GM18498 (cell line): ENCODE measurements around the gene EARS2.
"Not testable (repeated sequence)": the region's sequence is repeated elsewhere in the genome, so short reads cannot be mapped to it uniquely, and the experiment has no call there.

Source experiments
- ATAC-seq: cut with Tn5 transposase; IDR thresholded peaks from one replicate; pipeline ENCODE4 v1.9.1; 2021; ENCODE audit warnings: mild to moderate bottlenecking, moderate library complexity; ENCODE audit not compliant: unreplicated experiment

The EARS2 gene

GRCh38 chr16:23528644-23529310 lies 28.4 kb downstream of the EARS2 start:
- ATAC-seq, result no peak

- ATAC-seq, result no peak
Measured at GRCh38 chr16:23527961-23528643, 29.0 kb downstream of the EARS2 start.

- no peak for ATAC-seq
Measured at GRCh38 chr16:23524886-23525285, 32.3 kb downstream of the EARS2 start.

- no peak for ATAC-seq
Measured at GRCh38 chr16:23523876-23524385, 33.2 kb downstream of the EARS2 start.

- ATAC-seq, result no peak
Measured at GRCh38 chr16:23523321-23523720, 33.8 kb downstream of the EARS2 start.

- no peak for ATAC-seq
Measured at GRCh38 chr16:23521965-23522364, 35.2 kb downstream of the EARS2 start.

GRCh38 chr16:23521037-23521743 lies 36.0 kb downstream of the EARS2 start:
- ATAC-seq, result no peak

- no peak for ATAC-seq
Measured at GRCh38 chr16:23520500-23520899, 36.6 kb downstream of the EARS2 start.

- ATAC-seq, result no peak
Measured at GRCh38 chr16:23519282-23519681, 37.9 kb downstream of the EARS2 start.

- ATAC-seq, result peak; percentile 63
Measured at GRCh38 chr16:23518435-23518891, 38.7 kb downstream of the EARS2 start.

GRCh38 chr16:23516366-23517137 lies 40.6 kb downstream of the EARS2 start:
- ATAC-seq, result no peak

GRCh38 chr16:23515881-23516280 lies 41.3 kb downstream of the EARS2 start:
- no peak for ATAC-seq

- ATAC-seq, result no peak
Measured at GRCh38 chr16:23514381-23515152, 42.6 kb downstream of the EARS2 start.

GRCh38 chr16:23512168-23512695 lies 44.9 kb downstream of the EARS2 start:
- no peak for ATAC-seq

- ATAC-seq, result no peak
Measured at GRCh38 chr16:23511731-23512130, 45.4 kb downstream of the EARS2 start.

- not testable (repeated sequence) for ATAC-seq
Measured at GRCh38 chr16:23510915-23511270, 46.3 kb downstream of the EARS2 start.

GRCh38 chr16:23510164-23510914 lies 46.8 kb downstream of the EARS2 start, which contains the start of gene GGA2:
Gene GGA2, minus strand, starts transcription at chr16:23510494. Its CDS starts 83 bp downstream, at chr16:23510411.
- ATAC-seq, result peak; percentile 85

- peak; percentile 13 for ATAC-seq
Measured at GRCh38 chr16:23509782-23510163, 47.4 kb downstream of the EARS2 start.

- ATAC-seq, result no peak
Measured at GRCh38 chr16:23509441-23509754, 47.8 kb downstream of the EARS2 start.
